GM12874 (cell line): ENCODE results near the gene RNH1.

ENCODE experiments used
- CTCF ChIP-seq: IDR thresholded peaks from 2 replicates; pipeline ENCODE4 v1.5.1; 2011; ENCODE audit warnings: low read depth, mild to moderate bottlenecking, control low read depth, low read length, moderate library complexity; ENCODE audit not compliant: insufficient read depth

The RNH1 gene

DNA sequence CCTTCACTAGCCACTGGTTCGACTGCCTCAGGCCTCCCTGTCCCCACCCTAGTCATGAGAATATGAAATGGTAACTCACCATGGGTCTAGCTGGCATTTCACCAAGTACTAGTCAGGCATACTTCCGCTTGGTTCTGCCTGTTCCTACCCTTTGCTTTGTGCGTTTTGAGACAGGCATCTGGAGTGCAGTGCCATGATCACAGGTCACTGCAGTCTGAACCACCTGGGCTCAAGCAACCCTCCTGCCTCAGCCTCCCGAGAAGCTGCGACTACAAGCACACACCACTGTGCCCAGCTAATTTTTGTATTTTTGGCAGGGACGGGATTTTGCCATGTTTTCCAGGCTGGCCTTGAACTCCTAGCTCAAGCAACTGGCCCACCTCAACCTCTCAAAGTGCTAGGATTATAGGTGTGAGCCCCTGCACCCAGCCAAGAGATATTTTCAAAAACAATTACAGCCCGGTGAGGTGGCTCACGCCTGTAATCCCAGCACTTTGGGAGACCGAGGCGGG lies 14.2 kb upstream of the RNH1 start:
- no peak for TF ChIP-seq CTCF

GRCh38 chr11:520428-521176 lies 13.6 kb upstream of the RNH1 start:
- TF ChIP-seq CTCF = no peak

- peak; percentile 94 for TF ChIP-seq CTCF
Observed at GRCh38 chr11:518463-519202, 11.6 kb upstream of the RNH1 start.

- TF ChIP-seq CTCF = no peak
Observed at GRCh38 chr11:516400-516799, 9.4 kb upstream of the RNH1 start.

DNA sequence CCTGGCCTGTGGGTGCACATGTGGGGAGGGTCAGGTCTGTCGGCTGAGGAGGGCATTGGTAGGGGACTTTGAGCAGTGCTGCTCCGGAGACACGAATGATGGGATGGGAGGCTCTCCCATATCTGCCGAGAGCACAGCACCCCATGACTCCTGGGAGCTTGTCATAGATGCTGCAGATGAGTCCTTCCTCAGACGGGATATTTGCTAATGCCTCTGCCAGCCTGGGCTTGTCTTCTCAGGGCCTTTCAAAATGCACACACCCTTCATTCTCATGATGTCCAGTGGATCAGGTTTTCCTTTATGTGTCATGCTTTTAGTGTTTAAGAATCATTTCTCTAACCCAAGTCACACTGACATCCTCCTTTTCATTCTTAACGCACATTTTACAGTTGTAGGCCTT lies 8.1 kb upstream of the RNH1 start:
- TF ChIP-seq CTCF = no peak

DNA sequence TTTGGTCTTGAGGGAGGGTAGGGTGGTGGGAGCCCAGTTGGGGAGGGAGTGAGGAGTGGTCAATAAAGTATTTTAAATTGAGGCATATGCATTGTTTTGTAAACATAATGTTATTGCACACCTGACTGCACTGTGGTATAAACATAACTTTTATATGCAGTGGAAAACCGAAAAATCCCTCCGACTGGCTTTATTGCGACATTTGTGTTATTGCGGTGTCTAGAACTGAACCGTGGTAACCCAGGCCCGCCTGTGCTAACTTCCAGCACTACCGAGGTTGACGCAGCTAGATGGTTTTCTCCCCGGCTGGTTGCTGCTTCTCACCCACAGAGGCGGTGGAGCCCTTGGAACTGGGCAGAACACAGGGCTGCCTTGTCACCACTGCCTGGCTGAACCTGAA lies 7.6 kb upstream of the RNH1 start:
- no peak for TF ChIP-seq CTCF

DNA sequence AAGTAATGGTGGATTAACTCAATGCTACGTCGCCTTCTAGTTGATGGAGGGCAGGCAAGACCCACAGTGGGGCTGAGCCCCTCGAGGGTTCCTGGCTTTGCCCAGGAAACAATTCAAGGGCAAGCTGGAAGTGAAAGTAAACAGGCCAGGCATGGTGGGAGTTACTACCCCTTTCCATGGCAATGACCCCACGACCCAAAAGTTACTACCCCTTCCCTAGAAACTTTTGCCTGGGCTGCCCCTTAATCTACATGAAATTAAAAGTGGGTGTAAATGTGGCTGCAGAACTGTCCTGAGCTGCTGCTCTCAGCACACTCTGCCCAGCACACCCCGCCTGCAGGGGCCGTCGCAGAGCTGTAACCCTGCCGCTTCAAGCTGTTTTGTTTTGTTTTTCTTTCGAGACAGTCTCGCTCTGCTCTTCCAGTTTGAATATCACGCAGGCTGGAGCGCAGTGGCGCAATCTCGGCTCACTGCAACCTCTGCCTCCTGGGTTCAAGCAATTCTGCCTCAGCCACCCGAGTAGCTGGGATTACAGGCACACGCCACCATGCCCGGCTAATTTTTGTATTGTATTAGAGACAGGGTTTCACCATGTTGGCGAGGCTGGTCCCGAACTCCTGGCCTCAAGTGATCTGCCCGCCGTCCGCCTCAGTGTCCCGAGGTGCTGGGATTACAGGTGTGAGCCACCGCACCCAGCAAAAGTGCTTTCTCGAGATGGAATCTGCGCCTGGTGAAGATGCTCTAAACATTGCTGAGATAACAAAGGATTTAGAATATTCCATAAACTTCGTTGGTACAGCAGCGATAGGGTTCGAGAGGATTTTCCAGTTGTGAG lies 5.9 kb upstream of the RNH1 start:
- TF ChIP-seq CTCF = no peak
